SHP77 (cell line): ENCODE data around the gene STIM2.

ENCODE experiments used
- DNase-seq, 2 experiments: peaks; one replicate each; lab custom pipeline; 2025; lab: John Stamatoyannopoulos, UW

The STIM2 gene

GRCh38 chr4:26900765-26901164 lies 40.1 kb downstream of the STIM2 start:
- DNase-seq: no peak

GRCh38 chr4:26905172-26905571 lies 44.5 kb downstream of the STIM2 start:
- DNase-seq: no peak

DNA sequence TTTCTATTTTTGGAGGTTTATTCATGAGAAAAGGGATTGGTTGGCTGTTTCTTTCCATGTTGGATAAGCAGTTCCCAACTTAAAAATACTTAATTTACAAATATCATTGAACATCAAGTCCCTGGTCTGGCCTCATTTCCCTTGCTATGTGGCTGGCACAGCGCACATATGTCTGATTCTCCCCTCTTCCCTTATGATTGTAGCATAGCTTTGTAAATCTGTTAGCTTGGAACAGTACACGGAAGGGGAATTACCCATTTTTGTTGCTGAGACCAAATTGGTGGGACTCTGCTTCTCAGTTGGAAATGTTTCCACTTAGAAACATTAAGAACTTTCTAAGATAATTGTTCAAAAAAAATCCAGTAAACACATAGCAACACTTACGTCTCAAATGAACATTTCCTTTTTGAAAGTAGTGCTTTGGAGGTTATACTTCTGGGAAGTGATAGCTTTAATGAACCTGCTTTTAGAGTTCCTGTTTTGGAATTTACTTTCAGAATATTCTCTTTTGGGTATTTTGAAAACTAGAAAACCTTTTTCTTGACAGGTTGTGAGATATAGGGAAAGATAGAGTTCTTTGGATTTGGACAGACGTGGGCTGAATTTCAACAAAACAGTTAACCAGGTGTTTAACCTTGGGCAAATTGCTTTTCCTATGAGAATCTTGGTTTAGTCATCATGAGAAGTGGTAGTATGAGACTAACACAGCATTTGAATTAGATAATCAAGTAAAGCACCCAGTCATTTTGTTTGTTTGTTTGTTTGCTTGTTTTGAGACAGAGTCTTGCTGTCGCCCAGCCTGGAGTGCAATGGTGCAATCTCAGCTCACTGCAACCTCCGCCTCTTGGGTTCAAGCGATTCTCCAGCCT lies 47.3 kb downstream of the STIM2 start:
- DNase-seq: no peak

DNA sequence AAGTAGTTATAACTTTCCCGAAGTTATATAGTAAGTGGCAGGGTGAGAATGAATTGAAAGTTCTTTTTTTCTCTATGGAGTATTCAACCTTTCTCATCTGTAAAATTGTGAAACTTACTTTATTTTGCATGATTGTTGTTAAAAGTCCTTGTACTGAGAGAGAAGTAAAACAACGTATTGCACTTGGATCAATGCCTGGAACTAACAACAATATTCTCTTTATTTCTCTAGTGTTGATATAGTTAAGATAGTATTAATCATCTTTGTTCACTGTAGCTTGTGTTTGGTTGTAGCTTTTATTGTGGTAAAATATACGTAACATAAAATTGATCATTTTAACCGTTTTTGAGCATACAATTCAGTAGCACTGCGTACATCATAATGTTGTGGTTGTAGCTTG lies 48.7 kb downstream of the STIM2 start:
- no peak for DNase-seq

DNA sequence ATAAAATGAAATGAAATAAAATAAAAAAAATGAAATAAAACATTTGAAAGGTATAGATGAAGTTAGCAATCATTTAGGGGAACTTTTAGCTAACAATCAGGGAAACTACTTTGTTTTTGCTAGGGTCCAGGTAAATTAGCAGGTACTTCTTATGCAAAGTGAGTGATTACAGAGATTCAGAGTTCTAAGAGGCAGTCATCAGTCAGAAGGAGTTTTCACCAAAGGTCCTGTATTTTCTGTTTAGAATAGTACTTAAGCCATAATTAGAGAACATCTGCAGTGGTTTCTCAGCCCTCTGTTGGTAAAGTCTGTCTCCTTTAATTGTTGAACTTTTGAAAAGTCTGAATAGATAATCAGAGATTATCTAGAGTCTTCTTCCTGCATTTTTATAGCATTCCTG lies 50.6 kb downstream of the STIM2 start:
- DNase-seq: no peak

DNA sequence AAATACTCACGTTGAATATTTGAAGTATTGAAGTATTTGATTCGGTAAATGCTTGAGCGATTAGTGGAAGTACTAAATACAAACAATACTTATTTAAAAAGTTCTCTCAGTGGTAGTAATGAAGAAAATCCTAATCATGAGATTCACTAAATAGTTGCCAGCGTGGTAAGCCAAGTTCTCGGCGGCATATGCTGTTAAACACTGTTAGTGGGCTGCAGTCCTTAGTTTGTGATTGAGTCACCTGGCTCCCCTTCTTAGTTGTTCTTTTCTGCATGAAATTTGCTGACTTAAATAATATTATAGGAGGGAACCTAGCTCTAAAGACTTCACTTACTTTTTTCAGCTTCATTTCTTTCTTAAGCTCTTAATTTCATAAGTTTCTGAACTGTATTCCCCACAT lies 51.4 kb downstream of the STIM2 start:
- DNase-seq: no peak

DNA sequence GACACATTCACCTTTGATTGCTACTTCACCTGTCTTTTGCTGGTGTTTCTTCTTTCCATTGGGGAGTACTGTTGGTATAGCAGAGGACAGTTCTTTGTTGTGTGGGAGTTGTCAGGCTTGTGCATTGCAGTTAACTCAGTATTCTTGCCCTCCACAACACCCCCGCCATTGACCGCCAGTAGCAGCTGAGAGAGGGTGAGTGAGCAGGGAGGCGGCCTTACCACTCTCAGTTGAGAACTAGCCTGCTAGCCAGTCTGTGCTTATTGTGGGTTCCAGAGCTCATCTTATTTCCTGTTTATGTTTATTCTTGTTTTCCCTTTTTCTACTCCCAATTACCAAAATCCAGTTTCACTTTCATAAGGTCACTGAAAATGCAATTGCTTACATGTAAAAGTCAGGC lies 52.2 kb downstream of the STIM2 start:
- DNase-seq: no peak

- no peak for DNase-seq
These were observed 55.6 kb downstream of the STIM2 start for GRCh38 chr4:26916195-26916594.

GRCh38 chr4:26930964-26931363 lies 70.3 kb downstream of the STIM2 start:
- no peak for DNase-seq

- DNase-seq: no peak
These were observed 70.8 kb downstream of the STIM2 start for GRCh38 chr4:26931451-26931850.

GRCh38 chr4:26931966-26932365 lies 71.3 kb downstream of the STIM2 start:
- no peak for DNase-seq

- no peak for DNase-seq
These were observed 74.8 kb downstream of the STIM2 start for GRCh38 chr4:26935397-26935796.

DNA sequence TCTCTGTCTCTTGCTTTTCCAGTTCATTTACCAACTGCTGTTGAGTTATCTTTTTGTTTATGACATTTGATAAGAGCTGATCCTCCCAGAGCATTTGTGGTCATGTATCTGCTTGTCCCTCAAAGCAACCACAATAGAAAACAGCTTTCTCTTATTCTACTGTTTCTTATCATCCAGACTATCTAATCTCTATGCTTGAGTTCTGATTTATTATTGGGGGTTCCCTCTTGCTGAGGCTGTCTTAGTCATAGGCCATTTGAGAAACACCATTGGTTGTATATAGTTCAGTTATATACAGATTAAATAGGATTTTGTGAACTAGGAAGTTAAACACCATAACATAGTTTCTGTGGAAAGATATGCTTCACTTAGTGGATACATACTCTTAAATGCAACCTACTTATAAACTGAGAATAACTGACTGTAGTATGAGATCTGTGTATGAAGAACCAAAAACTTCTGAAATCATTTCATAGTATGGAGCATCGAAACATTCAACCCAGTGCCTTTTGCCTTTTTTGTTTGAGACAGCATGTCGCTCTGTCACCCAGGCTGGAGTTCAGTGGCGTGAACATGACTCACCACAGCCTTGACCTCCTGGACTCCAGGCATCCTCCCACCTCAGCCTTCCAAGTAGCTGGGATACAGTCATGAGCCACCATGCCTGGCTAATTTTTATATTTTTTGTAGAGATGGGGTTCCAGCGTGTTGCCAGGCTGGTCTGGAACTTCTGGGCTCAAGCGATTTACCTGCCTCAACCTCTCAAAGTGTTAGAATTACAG lies 75.8 kb downstream of the STIM2 start:
- DNase-seq: no peak

DNA sequence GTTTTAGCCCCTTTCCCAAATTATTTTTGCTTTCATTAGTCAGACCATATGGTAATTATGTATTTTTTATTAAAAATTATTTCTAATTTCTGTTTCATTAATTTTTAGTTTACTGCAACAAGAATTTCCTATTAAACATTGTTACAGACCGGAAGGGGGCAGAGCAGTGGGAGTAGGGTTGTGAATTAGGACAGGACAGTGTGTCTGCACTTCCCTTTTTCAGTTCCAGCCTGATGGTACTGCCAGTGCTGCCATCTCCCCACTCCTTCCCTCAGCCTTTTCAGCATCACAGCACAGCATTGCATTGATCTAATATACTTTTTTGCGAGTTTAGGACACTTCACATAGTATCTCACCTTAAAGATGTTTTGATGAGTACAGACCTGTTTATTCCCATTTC lies 76.5 kb downstream of the STIM2 start:
- no peak for DNase-seq

DNA sequence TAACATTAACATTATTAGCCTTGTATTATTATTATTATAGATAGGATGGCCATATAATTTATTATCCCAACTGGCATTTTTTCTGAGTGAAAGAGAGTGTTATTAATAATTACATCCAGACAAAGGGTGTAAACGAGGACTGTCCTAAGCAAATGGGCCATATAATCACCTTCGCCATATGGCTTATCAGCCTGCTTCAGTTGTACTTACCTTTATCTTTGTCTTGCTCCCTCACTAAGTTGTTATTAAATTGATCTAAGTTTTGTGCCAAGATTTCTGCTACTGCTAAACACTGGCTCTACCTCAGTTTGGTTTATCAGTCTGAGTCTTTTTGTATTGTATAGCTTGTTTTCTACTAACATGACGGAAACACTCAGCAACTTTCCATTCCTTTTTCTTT lies 76.9 kb downstream of the STIM2 start:
- DNase-seq: no peak

- DNase-seq: no peak
These were observed 77.9 kb downstream of the STIM2 start for GRCh38 chr4:26938516-26938915.

DNA sequence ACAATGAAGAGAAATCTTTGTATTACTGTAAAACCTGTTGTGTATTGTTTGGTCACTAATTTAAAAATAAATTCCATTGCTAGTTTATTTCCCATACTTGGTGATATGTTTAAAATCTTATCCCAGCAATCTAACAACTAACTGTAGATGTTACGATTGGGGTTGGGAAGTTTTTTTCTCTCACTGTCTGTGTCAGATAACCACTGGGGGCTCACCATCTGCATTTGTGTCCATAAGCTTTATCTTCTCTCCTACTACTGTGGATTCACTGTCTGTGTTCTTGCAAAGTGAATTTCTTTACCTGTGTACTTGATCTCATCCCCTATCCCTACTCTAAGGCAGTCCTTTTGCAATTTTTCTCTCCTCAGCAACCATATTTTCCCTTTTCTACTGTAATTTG lies 81.3 kb downstream of the STIM2 start:
- DNase-seq: no peak

GRCh38 chr4:26942871-26943270 lies 82.2 kb downstream of the STIM2 start:
- no peak for DNase-seq

GRCh38 chr4:26943391-26943790 lies 82.8 kb downstream of the STIM2 start:
- DNase-seq: no peak

- DNase-seq: no peak
These were observed 85.2 kb downstream of the STIM2 start for GRCh38 chr4:26945794-26946193.

GRCh38 chr4:26947318-26947717 lies 86.7 kb downstream of the STIM2 start:
- DNase-seq: no peak

GRCh38 chr4:26950446-26950845 lies 89.8 kb downstream of the STIM2 start:
- no peak for DNase-seq

DNA sequence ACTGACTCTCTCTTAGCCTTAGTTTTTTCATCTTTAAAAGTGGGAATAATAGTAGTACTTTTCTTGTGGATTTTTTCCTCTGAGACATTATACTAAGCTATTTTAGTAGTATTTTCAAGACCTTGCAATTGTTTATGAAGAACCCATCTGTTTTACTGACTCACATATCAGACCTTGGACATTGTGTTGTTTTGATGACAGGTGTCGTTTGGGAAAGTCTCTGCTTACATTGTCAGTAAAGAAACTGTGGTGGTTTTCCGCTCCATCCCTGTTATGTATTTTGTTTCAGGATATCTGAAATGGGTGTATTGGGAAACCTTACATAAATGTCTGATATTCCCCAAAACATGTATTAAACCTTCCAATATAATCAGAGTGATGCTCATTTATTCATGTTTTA lies 92.2 kb downstream of the STIM2 start:
- no peak for DNase-seq
